ENCODE results near the gene ZNF597.
A peak's percentile ranks its signal among the peaks of the same experiment; 100 is the strongest.
"Not testable (repeated sequence)": the region's sequence is repeated elsewhere in the genome, so short reads cannot be mapped to it uniquely, and the experiment has no call there.

Gene ZNF597

DNA sequence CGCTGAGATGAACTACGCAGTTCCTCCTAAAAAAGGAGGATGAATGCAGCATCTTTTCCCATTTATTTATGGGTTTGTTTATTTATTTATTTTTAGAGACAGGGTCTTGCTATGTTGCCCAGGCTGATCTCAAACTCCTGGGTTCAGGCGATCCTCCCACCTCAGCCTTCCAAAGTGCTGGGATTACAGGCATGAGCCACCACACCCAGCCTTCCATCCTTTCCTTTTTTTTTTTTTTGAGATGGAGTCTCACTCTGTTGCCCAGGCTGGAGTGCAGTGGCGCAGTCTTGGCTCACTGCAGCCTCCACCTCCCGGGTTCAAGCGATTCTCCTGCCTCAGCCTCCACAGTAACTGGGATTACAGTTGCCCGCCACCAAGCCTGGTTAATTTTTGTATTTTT lies 31.6 kb upstream of the ZNF597 start:
- not testable (repeated sequence) for DNase-seq

DNA sequence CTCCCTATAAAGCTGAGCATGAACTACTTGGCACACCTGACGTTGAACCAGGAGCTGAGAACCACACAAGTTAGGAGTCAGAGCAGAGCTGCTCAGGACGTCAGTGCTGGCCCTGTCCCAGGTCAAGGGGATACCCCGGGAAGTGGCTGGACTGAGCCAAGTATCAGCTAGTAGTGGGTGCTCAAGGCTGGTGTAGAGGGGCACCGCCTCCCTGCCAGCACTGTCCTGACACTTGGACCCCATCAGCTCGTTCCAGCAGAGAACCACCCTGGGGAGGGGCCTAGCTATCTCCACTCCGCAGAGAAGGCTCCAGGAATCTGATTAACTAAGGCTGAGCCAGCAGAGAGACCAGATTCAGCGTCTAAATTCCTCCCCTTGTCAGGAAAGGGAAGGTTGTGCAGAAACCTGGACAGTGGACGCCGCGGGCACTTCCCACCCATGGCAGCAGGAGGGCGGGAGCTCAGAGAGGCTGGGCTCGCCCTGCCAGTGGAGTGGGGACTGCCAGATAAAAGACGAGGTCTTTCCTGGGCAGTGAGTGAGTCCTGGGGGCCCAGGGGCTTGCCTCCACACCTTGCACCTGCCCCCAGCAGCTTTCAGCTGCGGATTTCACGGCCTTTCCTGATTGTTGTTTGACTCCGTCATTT lies 31.0 kb upstream of the ZNF597 start:
- DNase-seq = no peak

DNA sequence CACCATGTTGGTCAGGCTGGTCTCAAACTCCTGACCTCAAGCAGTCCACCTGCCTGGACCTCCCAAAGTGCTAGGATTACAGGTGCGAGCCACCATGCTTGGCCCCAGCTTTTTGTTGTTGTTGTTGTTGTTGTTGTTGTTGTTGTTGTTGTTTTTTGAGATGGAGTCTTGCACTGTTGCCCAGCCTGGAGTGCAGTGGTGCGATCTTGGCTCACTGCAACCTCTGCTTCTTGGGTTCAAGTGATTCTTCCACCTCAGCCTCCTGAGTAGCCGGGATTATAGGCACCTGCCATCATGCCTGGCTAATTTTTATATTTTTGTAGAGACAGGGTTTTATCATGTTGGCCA lies 30.3 kb upstream of the ZNF597 start:
- not testable (repeated sequence) for DNase-seq

DNA sequence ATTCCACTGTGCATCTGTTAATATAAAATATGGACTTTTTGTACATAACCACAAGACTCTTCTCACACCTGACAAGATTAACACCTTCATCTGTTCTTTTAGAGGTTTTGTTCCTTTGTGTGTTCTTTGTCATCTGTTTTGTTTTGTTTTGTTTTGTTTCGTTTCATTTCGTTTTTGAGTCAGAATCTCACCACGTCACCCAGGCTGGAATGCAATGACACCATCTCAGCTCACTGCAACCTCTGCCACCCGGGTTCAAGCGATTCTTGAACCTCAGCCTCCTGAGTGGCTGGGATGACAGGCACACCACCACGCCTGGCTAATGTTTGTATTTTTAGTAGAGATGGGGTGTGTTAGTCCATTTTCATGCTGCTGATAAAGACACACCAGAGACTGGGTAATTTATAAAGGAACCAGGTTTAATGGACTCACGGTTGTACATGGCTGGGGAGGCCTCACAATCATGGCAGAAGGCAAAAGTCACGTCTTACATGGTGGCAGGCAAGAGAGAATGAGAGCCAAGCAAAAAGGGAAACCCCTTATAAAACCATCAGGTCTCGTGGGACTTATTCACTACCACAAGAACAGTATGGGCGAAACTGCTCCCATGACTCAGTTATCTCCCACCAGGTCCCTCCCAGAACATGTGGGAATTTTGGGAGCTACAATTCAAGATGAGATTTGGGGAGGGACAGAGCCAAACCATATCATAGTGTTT lies 29.7 kb upstream of the ZNF597 start:
- DNase-seq = no peak

DNA sequence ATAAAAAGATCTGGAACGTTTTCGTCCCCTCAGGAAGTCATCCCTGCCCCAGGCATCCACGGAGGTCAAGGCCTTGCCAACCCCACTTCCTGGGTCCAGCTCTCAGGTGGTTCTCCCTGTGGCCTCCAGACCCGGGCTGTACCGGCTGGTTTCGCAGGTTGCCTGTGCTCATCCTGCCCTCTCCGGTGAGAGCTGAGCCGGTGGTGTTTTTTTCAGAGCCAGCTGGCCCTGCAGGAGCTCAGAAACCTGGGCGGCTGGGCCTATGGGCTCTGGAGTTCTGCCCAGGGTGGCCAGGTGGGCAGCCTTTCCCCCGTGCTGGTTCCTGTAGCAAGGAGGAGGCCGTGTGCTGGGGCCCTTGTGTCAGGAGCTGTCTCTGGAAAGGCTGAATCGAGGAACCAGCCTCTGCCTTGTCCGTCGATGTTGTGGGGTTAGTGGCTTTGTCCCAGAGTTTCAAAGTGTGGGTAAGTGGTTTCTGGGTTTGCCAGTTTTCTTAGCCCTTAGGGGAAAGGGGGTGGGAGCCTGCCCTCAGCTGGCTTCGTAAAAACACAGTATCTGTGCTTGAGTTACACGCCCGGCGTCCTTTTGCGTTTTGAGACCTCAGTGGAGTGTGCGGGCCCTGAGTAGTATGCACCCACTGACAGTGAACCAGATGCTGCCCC lies 28.3 kb upstream of the ZNF597 start:
- no peak for DNase-seq

DNA sequence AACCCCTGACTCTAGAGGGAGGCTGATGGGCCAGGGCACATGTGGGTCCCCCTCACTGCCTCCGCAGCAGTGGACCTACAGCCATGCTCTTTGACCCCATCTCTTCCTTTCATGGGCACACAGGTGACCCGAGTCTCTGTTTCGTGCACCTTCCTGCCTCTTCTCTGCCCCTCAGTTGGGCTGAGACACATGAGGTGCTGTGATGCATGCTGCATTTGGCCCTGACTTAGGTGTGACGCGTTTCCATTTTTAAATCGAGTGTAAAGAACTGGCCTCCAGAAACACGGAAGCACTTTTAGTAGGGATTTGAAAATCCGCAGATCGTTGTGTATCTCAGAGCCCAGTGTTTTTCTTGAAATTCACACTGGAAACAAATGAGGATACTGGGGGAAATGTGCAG lies 27.4 kb upstream of the ZNF597 start:
- DNase-seq = no peak

DNA sequence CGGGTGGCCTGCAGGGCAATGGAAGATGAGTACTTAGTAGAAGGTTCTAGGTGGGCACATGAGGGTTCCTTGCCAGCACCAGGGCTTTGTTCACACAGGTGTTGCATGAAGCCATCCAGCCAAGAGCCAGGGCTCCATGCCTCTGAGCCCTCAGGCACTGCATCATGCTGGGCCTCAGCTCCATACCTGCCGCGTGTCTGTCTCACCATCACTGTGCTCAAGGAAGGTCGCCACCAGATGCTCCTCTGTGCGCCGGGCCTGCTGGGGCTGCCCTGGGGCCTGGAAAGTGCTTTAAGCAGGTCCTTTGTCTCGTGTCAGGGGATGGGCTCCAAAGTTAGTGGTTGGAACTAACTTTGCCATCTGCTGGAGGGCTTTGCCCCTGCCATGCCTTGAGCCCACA lies 26.4 kb upstream of the ZNF597 start:
- DNase-seq = no peak

DNA sequence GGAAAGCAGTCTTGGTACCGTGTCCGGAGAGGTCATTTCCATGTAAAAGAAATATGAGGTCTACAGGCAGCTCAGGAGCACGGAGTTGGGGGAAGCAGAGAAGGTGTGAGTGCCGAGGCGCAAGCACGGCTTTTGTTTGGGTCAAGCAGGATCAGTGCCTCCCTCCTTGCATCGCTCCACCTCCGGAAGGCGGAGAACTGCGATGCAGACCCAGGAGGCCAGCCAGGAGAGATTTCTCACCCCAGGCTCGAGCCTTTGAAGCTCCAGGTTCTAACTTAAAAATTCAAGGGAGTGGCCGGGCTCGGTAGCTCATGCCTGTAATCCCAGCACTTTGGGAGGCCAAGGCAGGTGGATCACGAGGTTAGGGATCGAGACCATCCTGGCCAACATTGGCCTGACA lies 25.2 kb upstream of the ZNF597 start:
- DNase-seq = no peak

DNA sequence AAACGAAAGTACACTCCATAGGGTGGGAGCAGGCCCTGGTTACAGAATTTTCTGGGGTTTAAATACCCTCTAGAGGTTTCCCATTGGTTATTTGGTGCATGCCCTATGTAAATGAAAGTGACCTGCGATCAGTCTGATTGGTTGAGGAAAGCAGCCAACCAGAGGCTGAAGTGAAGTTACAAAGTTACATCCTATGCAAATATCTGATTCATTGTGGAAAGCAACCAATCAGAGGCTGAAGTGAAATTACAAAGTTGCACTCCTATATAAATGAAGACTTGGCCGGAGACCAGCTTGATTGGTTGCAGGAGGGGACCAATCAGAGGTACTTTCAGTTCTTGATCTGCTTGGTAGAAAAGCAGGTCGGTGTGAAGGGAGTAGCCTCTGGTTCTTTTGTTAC lies 24.6 kb upstream of the ZNF597 start:
- no peak for DNase-seq

DNA sequence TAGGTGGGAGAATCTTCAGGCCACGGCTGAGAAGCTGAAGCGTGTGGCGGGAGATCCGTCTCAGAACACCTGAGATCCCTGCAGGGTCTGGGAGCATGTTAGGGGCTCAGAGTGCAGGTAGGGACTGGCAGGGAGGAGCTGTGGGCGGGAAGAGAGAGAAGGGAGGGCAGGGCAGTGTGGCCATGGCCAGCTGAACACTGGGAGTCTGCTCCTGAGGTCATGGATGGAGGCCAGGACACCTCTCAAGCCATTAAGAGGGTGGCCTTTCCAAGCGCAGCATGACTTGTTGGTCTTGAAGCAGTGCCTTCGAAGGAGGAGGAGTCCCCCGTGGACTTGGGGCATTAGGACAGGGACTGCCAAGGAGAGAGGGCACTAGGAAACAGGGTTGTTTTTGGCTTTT lies 23.9 kb upstream of the ZNF597 start:
- DNase-seq = no peak

DNA sequence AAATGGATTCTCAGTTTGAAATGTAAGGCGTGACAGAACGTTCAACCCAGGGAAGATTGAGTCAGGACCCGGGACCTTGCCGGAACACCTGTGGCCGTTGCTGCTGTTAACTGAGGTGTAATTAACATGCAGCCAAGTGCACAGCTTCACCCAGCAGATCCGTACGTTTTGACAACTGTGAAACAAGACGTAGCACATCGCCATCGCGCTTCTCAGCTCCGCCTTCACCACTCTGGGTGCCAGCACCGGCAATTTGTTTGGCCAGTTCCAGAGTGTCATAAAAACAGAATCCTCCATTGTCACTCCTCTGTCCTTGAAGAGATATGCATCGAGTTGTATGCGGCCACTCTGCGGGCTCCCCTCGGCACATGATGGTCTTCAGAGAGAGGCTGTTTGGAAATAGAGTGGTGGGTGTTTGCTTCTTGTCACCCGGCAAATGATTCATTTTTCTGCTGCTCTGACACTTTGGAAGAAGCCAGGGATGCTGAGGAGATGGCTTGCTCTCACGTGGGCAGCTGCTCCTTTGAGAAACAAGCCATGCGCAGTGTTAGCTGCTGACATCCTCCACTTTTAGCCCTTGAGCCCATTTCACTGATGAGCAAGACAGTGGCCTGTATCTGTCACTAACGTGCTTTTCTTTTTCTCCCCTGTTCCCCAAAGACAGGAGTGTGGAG lies 22.7 kb upstream of the ZNF597 start:
- DNase-seq = no peak

DNA sequence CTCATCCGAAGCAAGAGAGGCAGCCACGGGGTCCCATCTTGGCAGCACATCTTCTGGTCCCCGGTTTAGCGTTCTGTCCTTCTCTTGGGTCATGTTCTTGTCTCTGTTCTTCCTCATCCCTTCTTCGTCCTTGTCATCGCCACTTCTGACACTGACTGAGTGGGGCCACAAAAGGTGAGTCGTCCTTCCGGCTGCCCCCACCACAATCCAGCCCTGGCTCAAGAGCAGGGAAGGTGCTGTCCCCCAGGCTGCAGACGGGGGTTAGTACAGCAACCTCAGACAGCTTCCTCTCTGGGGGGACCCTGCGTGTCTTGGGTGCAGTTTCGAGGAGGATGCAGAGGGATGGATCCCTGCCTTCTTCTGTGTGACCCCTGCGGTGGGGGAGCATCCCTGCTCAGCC lies 22.0 kb upstream of the ZNF597 start:
- DNase-seq = no peak

DNA sequence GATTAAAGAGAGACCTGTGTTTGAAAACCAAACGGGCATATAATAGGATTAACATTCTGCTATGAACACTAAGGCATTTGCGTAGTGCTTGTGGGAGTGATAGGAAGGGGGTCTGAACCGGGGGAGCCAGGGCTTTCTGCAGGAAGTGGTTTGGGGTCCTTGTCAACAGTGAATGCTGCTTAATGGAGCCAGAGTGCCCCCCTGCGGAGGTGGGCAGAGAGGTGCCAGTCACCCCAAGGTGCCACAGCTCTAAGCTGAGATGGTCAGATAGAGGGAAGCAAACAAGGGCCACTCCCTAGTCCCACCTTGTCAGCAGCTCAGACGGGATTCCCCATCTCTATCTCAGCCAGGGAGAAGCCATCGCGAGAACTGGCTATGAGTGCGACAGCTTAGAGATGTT lies 17.8 kb upstream of the ZNF597 start:
- no peak for DNase-seq

DNA sequence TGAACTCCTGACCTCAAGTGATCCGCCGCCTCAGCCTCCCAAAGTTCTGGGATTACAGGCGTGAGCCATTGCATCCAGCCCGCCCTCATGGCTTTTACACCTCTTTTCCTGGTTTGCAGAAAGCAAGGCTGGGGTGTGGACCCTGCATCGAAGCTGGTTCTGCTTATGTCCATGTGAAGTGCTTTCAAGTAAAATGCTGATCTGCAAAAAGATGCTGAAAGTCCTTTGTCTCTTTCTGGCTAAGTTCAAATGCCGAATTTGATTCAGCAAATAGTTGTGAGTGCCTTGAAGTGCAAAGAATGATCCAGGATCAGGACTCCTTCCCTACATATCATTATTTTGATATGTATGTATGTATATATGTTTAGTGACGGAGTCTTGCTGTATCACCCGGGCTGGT lies 17.3 kb upstream of the ZNF597 start:
- DNase-seq = no peak

DNA sequence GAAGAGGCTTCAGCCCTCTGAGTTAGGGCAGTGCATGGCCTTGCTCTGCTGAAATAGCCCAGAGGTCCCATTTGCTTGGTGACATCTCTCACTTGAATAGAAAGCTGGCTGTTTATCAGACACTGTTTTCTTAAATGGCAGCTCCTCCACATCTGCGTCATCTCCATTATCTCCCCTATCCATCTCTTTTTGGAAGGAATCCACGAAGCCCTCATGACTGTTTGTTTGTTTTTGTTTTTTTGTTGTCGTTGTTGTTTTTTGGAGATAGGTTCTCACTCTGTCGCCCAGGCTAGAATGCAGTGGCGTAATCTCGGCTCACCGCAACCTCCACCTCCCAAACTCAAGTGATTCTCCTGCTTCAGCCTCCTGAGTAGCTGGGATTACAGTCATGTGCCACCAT lies 16.8 kb upstream of the ZNF597 start:
- no peak for DNase-seq

DNA sequence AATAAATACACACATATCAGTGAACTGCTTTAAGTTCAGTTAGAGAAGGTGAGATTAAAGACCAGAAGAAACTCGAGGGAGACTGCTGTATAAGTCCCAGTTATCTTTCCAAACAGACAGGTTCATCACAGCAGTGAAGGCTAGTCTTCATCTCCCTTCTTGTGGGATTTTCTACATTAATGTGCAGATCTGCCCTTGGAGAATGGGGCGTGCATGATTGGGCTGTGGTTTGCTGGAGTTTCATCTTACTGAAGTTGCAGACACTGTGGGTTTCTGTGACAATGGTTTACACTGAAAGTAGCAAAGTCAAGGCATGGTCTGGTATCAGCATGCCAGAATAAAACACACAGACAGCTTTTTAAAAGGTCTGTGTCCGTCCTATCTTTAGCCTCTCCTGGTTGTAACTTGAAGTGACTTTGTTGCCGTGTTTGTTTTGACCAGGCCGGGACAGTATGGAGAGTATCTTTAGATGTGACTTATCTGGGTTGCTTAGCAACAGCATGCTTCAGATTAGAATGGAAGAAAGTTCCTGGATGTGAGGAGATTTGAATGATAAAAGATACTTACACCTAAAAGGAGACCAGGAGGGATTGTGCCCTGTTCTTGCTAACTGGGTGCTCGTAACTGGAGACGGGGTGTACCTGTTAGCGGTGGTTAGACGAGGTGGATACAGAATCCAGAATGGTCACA lies 16.2 kb upstream of the ZNF597 start:
- no peak for DNase-seq

DNA sequence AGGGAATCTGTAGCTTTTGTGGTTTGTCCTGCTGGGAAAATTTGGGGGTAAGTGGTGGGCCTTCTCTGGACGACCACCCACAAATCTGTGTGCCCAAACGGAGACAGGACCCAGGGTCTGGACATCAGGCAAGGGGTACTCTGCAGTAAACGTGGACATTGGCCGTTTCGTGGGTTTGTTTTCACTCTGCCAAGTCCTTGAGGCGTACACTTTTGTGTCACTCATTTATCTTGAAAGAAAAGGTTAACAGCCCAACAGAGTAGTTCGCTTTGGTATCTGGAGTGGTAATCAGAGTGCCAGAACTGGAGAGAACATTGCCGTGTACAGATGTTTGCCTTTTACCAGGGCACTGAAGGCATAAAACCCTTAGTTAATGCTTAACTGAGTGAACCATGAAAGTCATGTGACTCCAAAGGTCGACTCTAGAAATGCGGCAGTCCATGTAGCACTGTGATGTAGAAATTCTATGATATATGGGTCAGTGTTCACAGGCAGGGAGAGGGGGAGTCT lies 15.6 kb upstream of the ZNF597 start:
- DNase-seq = peak; percentile 25

DNA sequence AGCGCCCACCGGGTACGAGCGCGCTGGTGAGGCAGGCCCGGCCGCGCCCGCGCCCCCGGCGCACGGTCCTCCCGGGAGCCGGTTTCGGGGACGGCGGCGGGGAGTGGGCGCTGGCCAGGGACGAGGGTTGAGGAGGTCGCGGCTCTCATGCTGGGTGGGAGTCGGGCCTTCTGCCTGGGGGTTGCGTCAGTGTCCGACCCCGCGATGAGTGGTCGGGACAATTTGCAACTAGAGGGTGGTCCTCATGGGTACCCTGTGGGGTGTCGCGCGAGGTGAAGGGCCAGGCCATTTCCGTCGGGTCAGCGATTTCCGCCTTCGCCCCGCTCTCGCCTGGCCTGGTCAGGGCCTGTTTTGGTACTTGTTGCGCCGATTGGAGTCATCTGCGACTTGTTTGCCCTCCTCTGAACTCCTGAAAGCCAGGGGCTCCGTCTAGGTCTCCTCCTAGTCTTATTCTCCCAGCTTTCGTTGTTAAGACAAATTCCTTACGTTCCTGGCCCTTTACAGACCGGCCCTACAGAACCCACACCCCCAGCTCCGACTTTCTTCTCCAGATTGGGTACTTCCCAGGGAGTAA lies 15.1 kb upstream of the ZNF597 start:
- DNase-seq = no peak

DNA sequence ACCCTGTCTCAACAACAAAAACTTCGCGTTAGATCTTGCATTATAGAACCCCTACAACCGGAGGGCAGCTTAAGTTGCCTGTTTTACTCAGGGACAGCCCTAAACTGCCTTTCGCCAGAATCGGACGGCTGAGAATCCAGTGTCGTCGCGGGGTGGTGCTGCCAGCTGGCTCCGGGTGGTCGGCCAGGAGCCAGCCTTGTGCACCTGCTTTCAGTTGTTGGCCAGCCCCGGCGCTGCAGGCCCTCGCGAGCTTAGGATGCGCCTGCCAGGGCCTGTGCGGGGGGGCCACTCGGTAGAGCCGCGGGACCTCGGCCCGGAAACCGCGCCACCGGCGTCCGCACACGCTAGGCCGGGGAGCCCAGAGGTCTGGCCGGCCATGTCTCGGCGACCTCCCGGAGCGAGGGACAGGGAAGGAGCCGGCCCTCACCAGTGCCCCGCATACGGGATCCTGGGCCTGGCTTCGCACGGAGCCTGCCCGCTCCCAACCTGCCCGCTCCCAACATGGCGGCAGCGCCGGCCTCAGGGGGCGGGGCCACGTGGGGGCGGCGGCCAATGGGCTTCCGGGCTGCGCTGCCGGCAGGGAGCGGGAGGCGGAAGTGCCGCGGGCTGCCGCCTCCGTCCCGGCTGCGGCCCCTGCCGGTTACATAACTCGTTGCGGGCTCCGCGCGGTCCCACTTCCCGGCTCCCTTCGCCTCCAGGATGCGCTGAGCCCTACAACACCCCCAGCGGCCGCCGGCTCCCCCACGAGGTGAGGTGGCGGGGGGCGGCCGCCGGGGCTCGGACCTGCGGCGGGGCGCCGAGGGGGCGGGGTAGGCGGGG lies 14.3 kb upstream of the ZNF597 start:
- peak; percentile 89 for DNase-seq

DNA sequence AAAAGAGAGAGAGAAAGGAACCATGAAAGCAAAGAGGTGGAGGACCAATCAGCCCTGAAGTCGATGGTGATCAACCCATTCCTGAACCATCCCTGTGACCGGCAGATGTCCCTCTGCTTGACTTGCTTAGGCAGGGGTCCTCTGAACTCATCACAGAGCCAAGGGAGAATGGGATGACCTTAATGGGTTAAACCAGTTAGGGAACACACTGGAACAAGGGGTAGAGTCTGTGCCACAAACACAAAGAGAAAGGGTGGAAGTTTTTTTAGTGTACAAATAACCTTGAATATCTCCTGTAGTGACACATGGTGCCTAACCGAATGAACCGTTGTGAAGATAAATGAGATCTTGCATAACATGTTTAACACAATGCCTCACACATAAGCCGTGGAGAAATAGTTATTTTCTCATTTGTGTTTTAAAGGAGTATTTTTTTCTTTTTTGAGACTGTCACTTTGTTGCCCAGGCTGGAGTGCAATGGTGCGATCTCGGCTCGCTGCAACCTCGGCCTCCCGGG lies 11.4 kb upstream of the ZNF597 start:
- DNase-seq = no peak

DNA sequence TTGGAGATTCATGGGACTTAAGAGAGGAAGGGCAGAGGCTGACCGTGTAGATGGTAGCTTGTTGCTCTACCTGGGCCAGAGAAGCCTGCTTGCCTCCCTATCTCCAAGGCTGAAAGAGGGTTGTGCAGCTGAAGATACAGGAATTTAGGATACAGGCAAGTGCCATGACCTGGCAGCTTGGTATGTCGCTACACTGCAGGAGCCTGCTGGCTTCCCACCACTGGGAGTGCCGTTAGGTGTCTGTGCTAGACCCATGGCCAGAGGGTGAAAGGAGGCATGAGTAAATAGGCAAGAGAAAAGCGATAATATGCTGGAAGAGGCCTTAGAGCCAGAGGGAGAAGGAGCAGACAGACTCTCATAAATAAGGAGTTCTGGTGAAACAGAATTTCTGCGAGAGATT lies 10.8 kb upstream of the ZNF597 start:
- DNase-seq = no peak

DNA sequence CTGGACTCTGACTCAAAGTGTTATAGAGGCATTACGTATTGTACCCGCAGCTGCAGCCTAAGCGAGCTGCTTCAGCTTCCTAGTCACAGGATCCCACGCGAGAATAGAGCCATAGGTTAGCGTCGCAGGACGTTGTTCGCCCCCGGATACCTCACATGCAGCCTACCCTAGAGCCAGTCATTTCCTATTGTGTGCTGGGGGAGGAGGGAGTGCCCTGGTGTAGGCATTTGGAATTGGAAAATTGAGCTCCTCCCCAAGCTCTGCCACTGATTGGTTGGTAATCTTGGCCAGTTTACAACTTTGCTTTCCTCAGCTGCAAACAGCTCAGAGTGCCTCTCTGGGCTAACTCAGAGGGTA lies 706 bp upstream of the ZNF597 start:
- DNase-seq = no peak
